ENCODE measurements around the gene SERINC2. TPM values are rescaled to one million over a fixed set of nuclear protein-coding genes. Genes with fewer than 3 reads are reported as not detected.

The SERINC2 gene
- total RNA-seq, 3 donors from 2014 or later (not counting 1 experiment from before 2014, with no cell fraction given), result 0.25 to 1.1 (median 0.40) TPM

GRCh38 chr1:31371121-31371959, 41.7 kb upstream of the SERINC2 start:
- H3K4me1 Mint-ChIP-seq, result peaks cover 25 to 27% of the 10 kb centered on the region in 2 donors
- H3K4me3 ChIP-seq (ENCODE audit: low read length), result no peak overlapping the region
- H3K4me3 Mint-ChIP-seq, result no peak overlapping the region

GRCh38 chr1:31372051-31372450, 41.0 kb upstream of the SERINC2 start:
- TF ChIP-seq CTCF (IDR thresholded peaks at IDR 0.05), result no peak
- Mint-ChIP-seq H3K9me3 (no peaks in the 10 kb centered on the region), H3K27ac (peak overlapping the region; percentile 21 to 81), H3K4me1 (peaks cover 30 to 32% of the 10 kb centered on the region in 2 donors), H3K27me3 (ENCODE audit: low read depth in 2 of 2) (no peaks in the 10 kb centered on the region), H3K4me3 (peak overlapping the region; percentile 45), H3K36me3 (no peaks in the 10 kb centered on the region)
- H3K9me3 ChIP-seq (ENCODE audit: control insufficient read depth, insufficient read depth, low read length), result no peaks in the 10 kb centered on the region
- ATAC-seq, result no peak
- no peak for DNase-seq
- no peaks in the 10 kb centered on the region for H3K27me3 ChIP-seq (ENCODE audit: control insufficient read depth, insufficient read depth, low read length)
- peaks cover under 1% of the 10 kb centered on the region for H3K36me3 ChIP-seq (ENCODE audit: control insufficient read depth, insufficient read depth, low read length)
- intact Hi-C loops (cut with micrococcal nuclease), result no loop called here
- no peak overlapping the region for H3K4me3 ChIP-seq (ENCODE audit: low read length)
- WGBS (ENCODE audit: insufficient coverage), result 94% methylated on average over 3 of the region's 3 CpGs
- peaks cover 16% of the 10 kb centered on the region for H3K4me1 ChIP-seq (ENCODE audit: control insufficient read depth, insufficient read depth, low read length)
- H3K27ac ChIP-seq (ENCODE audit: low read length), result no peak overlapping the region

More at GRCh38 chr1:31371121-31371959, 41.7 kb upstream of the SERINC2 start:
- Histone ChIP-seq H3K4me1 (ENCODE audit: control insufficient read depth, insufficient read depth, low read length) (peaks cover 16% of the 10 kb centered on the region), H3K9me3 (ENCODE audit: control insufficient read depth, insufficient read depth, low read length) (no peaks in the 10 kb centered on the region), H3K27ac (ENCODE audit: low read length) (no peak overlapping the region), H3K27me3 (ENCODE audit: control insufficient read depth, insufficient read depth, low read length) (no peaks in the 10 kb centered on the region), H3K36me3 (ENCODE audit: control insufficient read depth, insufficient read depth, low read length) (peaks cover 7% of the 10 kb centered on the region)
- DNase-seq (no peak), ATAC-seq (no peak)
- TF ChIP-seq CTCF (IDR thresholded peaks at IDR 0.05), result no peak
- no peaks in the 10 kb centered on the region for H3K27me3 Mint-ChIP-seq (ENCODE audit: low read depth in 2 of 2)
- H3K27ac Mint-ChIP-seq, result peak overlapping the region in 1 of 2 donors; percentile 81
- 89% methylated on average over 10 of the region's 10 CpGs for WGBS (ENCODE audit: insufficient coverage)
- no peaks in the 10 kb centered on the region for H3K9me3 Mint-ChIP-seq
- H3K36me3 Mint-ChIP-seq, result no peaks in the 10 kb centered on the region
- intact Hi-C loops (cut with micrococcal nuclease), result no loop called here

- Mint-ChIP-seq H3K27ac (peak overlapping the region; percentile 21 to 81), H3K4me1 (peaks cover 30 to 32% of the 10 kb centered on the region in 2 donors), H3K27me3 (ENCODE audit: low read depth in 2 of 2) (no peaks in the 10 kb centered on the region), H3K9me3 (no peaks in the 10 kb centered on the region), H3K36me3 (no peaks in the 10 kb centered on the region), H3K4me3 (peak overlapping the region; percentile 45)
- DNase-seq (no peak), ATAC-seq (no peak)
- Histone ChIP-seq H3K27me3 (ENCODE audit: control insufficient read depth, insufficient read depth, low read length) (no peaks in the 10 kb centered on the region), H3K27ac (ENCODE audit: low read length) (no peak overlapping the region), H3K36me3 (ENCODE audit: control insufficient read depth, insufficient read depth, low read length) (no peaks in the 10 kb centered on the region), H3K4me1 (ENCODE audit: control insufficient read depth, insufficient read depth, low read length) (peaks cover 16% of the 10 kb centered on the region), H3K9me3 (ENCODE audit: control insufficient read depth, insufficient read depth, low read length) (no peaks in the 10 kb centered on the region), H3K4me3 (ENCODE audit: low read length) (no peak overlapping the region)
- no peak for TF ChIP-seq CTCF (IDR thresholded peaks at IDR 0.05)
- intact Hi-C loops (cut with micrococcal nuclease), result no loop called here
- WGBS (ENCODE audit: insufficient coverage), result 53% methylated on average over 10 of the region's 10 CpGs
These were observed 40.3 kb upstream of the SERINC2 start for GRCh38 chr1:31372751-31373055.

Measured in natural killer cell (primary cell).